GM21360 (cell line): ENCODE measurements around the gene GTSF1L.

Source experiments
- ATAC-seq: cut with Tn5 transposase; IDR thresholded peaks from one replicate; pipeline ENCODE4 v1.9.1; 2021; ENCODE audit warnings: mild to moderate bottlenecking, moderate library complexity; ENCODE audit not compliant: unreplicated experiment

GTSF1L gene

GRCh38 chr20:43746344-43747137, 19.7 kb upstream of the GTSF1L start:
- no peak for ATAC-seq

- no peak for ATAC-seq
These were observed 18.3 kb upstream of the GTSF1L start for GRCh38 chr20:43744966-43745730.

- ATAC-seq: no peak
These were observed 17.4 kb upstream of the GTSF1L start for GRCh38 chr20:43744151-43744611.

GRCh38 chr20:43740642-43741041, 13.8 kb upstream of the GTSF1L start:
- ATAC-seq: no peak

GRCh38 chr20:43739148-43739749, 12.4 kb upstream of the GTSF1L start:
- ATAC-seq: no peak

- ATAC-seq: no peak
These were observed 11.1 kb upstream of the GTSF1L start for GRCh38 chr20:43737925-43738324.

- ATAC-seq: peak; percentile 81
These were observed 9.9 kb upstream of the GTSF1L start for GRCh38 chr20:43736588-43737158.

- ATAC-seq: no peak
These were observed 5.1 kb upstream of the GTSF1L start for GRCh38 chr20:43731927-43732326.

GRCh38 chr20:43731469-43731868, 4.7 kb upstream of the GTSF1L start:
- no peak for ATAC-seq

- no peak for ATAC-seq
These were observed 2.0 kb upstream of the GTSF1L start for GRCh38 chr20:43728686-43729255.

- no peak for ATAC-seq
These were observed 1.3 kb upstream of the GTSF1L start for GRCh38 chr20:43727980-43728590.

GRCh38 chr20:43726333-43726732, 469 bp downstream of the GTSF1L start:
- ATAC-seq: no peak

GRCh38 chr20:43725666-43726065, 1.1 kb downstream of the GTSF1L start:
- ATAC-seq: no peak

- ATAC-seq: no peak
These were observed 2.4 kb downstream of the GTSF1L start for GRCh38 chr20:43724383-43724782.

- no peak for ATAC-seq
These were observed 3.1 kb downstream of the GTSF1L start for GRCh38 chr20:43723735-43724134.

GRCh38 chr20:43723186-43723585, 3.6 kb downstream of the GTSF1L start:
- ATAC-seq: no peak

- no peak for ATAC-seq
These were observed 4.7 kb downstream of the GTSF1L start for GRCh38 chr20:43722153-43722505.

- no peak for ATAC-seq
These were observed 5.2 kb downstream of the GTSF1L start for GRCh38 chr20:43721429-43722152.

GRCh38 chr20:43721097-43721428, 5.7 kb downstream of the GTSF1L start:
- ATAC-seq: no peak

GRCh38 chr20:43720007-43720406, 6.8 kb downstream of the GTSF1L start:
- no peak for ATAC-seq
